HG02588 (cell line): ENCODE data around the gene ATP8B3.

Experiments used
- ATAC-seq: cut with Tn5 transposase; IDR thresholded peaks from one replicate; pipeline ENCODE4 v1.9.1; 2021; ENCODE audit warnings: mild to moderate bottlenecking, moderate library complexity; ENCODE audit not compliant: unreplicated experiment

Gene ATP8B3

GRCh38 chr19:1748115-1748872, 63.8 kb downstream of the ATP8B3 start:
- no peak for ATAC-seq

- ATAC-seq, result no peak
These were observed 64.6 kb downstream of the ATP8B3 start for GRCh38 chr19:1747285-1748114.

GRCh38 chr19:1746401-1747284, 65.4 kb downstream of the ATP8B3 start:
- ATAC-seq, result no peak

- ATAC-seq, result no peak
These were observed 66.5 kb downstream of the ATP8B3 start for GRCh38 chr19:1745589-1746031.

GRCh38 chr19:1744822-1745563, 67.1 kb downstream of the ATP8B3 start:
- no peak for ATAC-seq

- no peak for ATAC-seq
These were observed 67.9 kb downstream of the ATP8B3 start for GRCh38 chr19:1744133-1744665.

- ATAC-seq, result no peak
These were observed 68.9 kb downstream of the ATP8B3 start for GRCh38 chr19:1742989-1743696.

- ATAC-seq, result no peak
These were observed 72.0 kb downstream of the ATP8B3 start for GRCh38 chr19:1739960-1740629.

- no peak for ATAC-seq
These were observed 75.1 kb downstream of the ATP8B3 start for GRCh38 chr19:1736927-1737326.

GRCh38 chr19:1736280-1736679, 75.8 kb downstream of the ATP8B3 start:
- ATAC-seq, result no peak

GRCh38 chr19:1734321-1734966, 77.6 kb downstream of the ATP8B3 start:
- ATAC-seq, result no peak
